HCT116 (cell line): ENCODE results near the gene CCDC181.

ENCODE experiments used
- EZH2 ChIP-seq: fragments of 200-600 bp; sonication (generic); IDR thresholded peaks from 2 replicates; pipeline ENCODE4 v1.6.1; 2017; ENCODE audit warnings: antibody characterized with exemption, mixed run types
- EZH2phosphoT487 ChIP-seq: fragments of 200-600 bp; IDR thresholded peaks from 2 replicates; pipeline ENCODE4 v1.6.1; 2018; ENCODE audit warnings: antibody characterized with exemption, borderline replicate concordance
- POLR2A ChIP-seq: IDR thresholded peaks from 2 replicates; pipeline ENCODE4 v1.7.0; 2011; ENCODE audit warnings: borderline replicate concordance; ENCODE audit not compliant: insufficient read depth, insufficient read length; ENCODE audit errors: extremely low read depth
- ZFX ChIP-seq: fragments of 450-650 bp; IDR thresholded peaks from 2 replicates; pipeline ENCODE4 v1.6.1; 2017
- TF ChIP-seq, protein P1 (sequence below), 3 experiments: fragments of 200-600 bp in 1 of 3; sonication (generic) in 1 of 3; IDR thresholded peaks in 2 of 3; conservative IDR thresholded peaks in 1 of 3; 2 replicates each; pipeline ENCODE4 v1.5.1; 2012 to 2017; ENCODE audit warnings: low read depth in 2 of 3, low read length in 2 of 3, antibody characterized with exemption in 1 of 3, borderline replicate concordance in 1 of 3, control low read depth in 1 of 3, mild to moderate bottlenecking in 1 of 3, mixed read lengths in 1 of 3, mixed run types in 1 of 3, moderate library complexity in 1 of 3; ENCODE audit not compliant: insufficient read depth in 1 of 3

DNA sequence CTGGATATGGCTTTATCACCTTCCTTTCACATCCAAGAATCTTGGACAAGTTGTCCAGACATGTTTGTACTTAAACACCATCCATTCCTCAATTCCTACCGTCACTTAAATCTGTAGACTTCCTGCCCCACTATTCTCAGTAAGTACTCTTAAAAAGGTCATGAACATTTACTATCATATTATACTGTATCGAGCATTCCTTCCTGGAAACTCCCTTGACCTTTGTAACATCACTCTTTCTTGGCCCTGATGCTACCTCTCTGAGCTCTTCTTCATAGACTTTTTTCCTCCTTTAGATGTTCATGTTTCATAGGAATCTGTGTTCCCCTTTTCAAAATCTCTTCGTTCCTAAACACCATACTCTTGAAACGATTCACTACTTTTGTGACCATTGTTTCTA is 43.8 kb downstream of the CCDC181 start:
- no peak for TF ChIP-seq POLR2A
- TF ChIP-seq, protein P1, sequence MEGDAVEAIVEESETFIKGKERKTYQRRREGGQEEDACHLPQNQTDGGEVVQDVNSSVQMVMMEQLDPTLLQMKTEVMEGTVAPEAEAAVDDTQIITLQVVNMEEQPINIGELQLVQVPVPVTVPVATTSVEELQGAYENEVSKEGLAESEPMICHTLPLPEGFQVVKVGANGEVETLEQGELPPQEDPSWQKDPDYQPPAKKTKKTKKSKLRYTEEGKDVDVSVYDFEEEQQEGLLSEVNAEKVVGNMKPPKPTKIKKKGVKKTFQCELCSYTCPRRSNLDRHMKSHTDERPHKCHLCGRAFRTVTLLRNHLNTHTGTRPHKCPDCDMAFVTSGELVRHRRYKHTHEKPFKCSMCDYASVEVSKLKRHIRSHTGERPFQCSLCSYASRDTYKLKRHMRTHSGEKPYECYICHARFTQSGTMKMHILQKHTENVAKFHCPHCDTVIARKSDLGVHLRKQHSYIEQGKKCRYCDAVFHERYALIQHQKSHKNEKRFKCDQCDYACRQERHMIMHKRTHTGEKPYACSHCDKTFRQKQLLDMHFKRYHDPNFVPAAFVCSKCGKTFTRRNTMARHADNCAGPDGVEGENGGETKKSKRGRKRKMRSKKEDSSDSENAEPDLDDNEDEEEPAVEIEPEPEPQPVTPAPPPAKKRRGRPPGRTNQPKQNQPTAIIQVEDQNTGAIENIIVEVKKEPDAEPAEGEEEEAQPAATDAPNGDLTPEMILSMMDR (IDR thresholded peaks at IDR 0.05 in 2 of 3, conservative IDR thresholded peaks at IDR 0.05 in 1 of 3; ENCODE audit: borderline replicate concordance in 1 of 3, insufficient read depth in 1 of 3, low read depth in 2 of 3, low read length in 2 of 3): no peak
- TF ChIP-seq EZH2: no peak
- no peak for TF ChIP-seq EZH2phosphoT487
- no peak for TF ChIP-seq ZFX
